ENCODE results near the gene MYEOV. TPM values are rescaled to one million over a fixed set of nuclear protein-coding genes. Genes with fewer than 3 reads are reported as not detected.

The MYEOV gene
- total and polyA plus RNA-seq, 2 experiments from 2014 or later = 0.14 TPM; not detected in 1

- Mint-ChIP-seq H3K27ac (no peak overlapping the region), H3K4me1 (no peaks in the 10 kb centered on the region), H3K4me3 (no peak overlapping the region), H3K36me3 (ENCODE audit: low read depth) (no peaks in the 10 kb centered on the region), H3K9me3 (no peaks in the 10 kb centered on the region), H3K27me3 (ENCODE audit: insufficient read depth, low read depth, poor library complexity) (peaks cover 1% of the 10 kb centered on the region)
- no peak overlapping the region for H3K4me3 ChIP-seq
- H3K27me3 ChIP-seq (ENCODE audit: insufficient read depth) = no peaks in the 10 kb centered on the region
- H3K36me3 ChIP-seq (ENCODE audit: insufficient read depth) = no peaks in the 10 kb centered on the region
- H3K79me2 ChIP-seq (replicated peaks; ENCODE audit: insufficient read depth) = no peaks in the 10 kb centered on the region
- H3K9me2 ChIP-seq (ENCODE audit: insufficient read depth) = peaks cover 8% of the 10 kb centered on the region; the same call in 1 of the 2 replicates
- ATAC-seq (no peak), DNase-seq (ENCODE audit: low spot score) (no peak)
- H4K20me1 ChIP-seq (replicated peaks; ENCODE audit: insufficient read depth) = no peaks in the 10 kb centered on the region
- no peak overlapping the region for H3K27ac ChIP-seq (ENCODE audit: low read depth)
- no peak for TF ChIP-seq CREB1 (CRISPR knock-in tag; IDR thresholded peaks at IDR 0.05; ENCODE audit: low read depth)
- no peak for TF ChIP-seq ETS1 (IDR thresholded peaks at IDR 0.05)
- TF ChIP-seq STAT1 (IDR thresholded peaks at IDR 0.05; ENCODE audit: unreplicated experiment) = no peak
- TF ChIP-seq ZNF331 (CRISPR knock-in tag; IDR thresholded peaks at IDR 0.05; ENCODE audit: low read depth) = no peak
- TF ChIP-seq EZH2phosphoT487 (IDR thresholded peaks at IDR 0.05; ENCODE audit: unreplicated experiment) = no peak
- no peak for TF ChIP-seq ZNF114 (CRISPR knock-in tag; IDR thresholded peaks at IDR 0.05)
- no peak overlapping the region for H3K4me2 ChIP-seq
- H3F3A ChIP-seq (replicated peaks; ENCODE audit: low read depth) = no peaks in the 10 kb centered on the region
- H2AFZ ChIP-seq = no peak overlapping the region
- no peaks in the 10 kb centered on the region for H3K4me1 ChIP-seq (ENCODE audit: insufficient read depth)
Measured at GRCh38 chr11:69273571-69273970, 20.4 kb upstream of the MYEOV start.

- Mint-ChIP-seq H3K4me3 (no peak overlapping the region), H3K36me3 (ENCODE audit: low read depth) (no peaks in the 10 kb centered on the region), H3K4me1 (no peaks in the 10 kb centered on the region), H3K27me3 (ENCODE audit: insufficient read depth, low read depth, poor library complexity) (peaks cover 1% of the 10 kb centered on the region), H3K9me3 (no peaks in the 10 kb centered on the region), H3K27ac (no peak overlapping the region)
- H3K27me3 ChIP-seq (ENCODE audit: insufficient read depth) = no peaks in the 10 kb centered on the region
- H3K4me3 ChIP-seq = no peak overlapping the region
- no peak overlapping the region for H3K27ac ChIP-seq (ENCODE audit: low read depth)
- H3K79me2 ChIP-seq (replicated peaks; ENCODE audit: insufficient read depth) = no peaks in the 10 kb centered on the region
- peaks cover 12% of the 10 kb centered on the region; the same call in 1 of the 2 replicates for H3K9me2 ChIP-seq (ENCODE audit: insufficient read depth)
- H3K4me2 ChIP-seq = no peak overlapping the region
- H2AFZ ChIP-seq = no peak overlapping the region
- no peak for ATAC-seq
- no peaks in the 10 kb centered on the region for H3K4me1 ChIP-seq (ENCODE audit: insufficient read depth)
- H4K20me1 ChIP-seq (replicated peaks; ENCODE audit: insufficient read depth) = no peaks in the 10 kb centered on the region
- H3F3A ChIP-seq (replicated peaks; ENCODE audit: low read depth) = no peaks in the 10 kb centered on the region
- no peaks in the 10 kb centered on the region for H3K36me3 ChIP-seq (ENCODE audit: insufficient read depth)
- DNase-seq (ENCODE audit: low spot score) = no peak
- TF ChIP-seq EZH2 (IDR thresholded peaks at IDR 0.05; ENCODE audit: low read depth, unreplicated experiment) = no peak
- no peak for TF ChIP-seq ZNF462 (CRISPR knock-in tag; IDR thresholded peaks at IDR 0.05)
- no peak for TF ChIP-seq POLR2AphosphoS5 (IDR thresholded peaks at IDR 0.05; ENCODE audit: low read depth)
- TF ChIP-seq ETS1 (IDR thresholded peaks at IDR 0.05) = no peak
- no peak for TF ChIP-seq STAT1 (IDR thresholded peaks at IDR 0.05; ENCODE audit: unreplicated experiment)
- no peak for TF ChIP-seq REST (IDR thresholded peaks at IDR 0.05; ENCODE audit: unreplicated experiment)
- TF ChIP-seq EZH2phosphoT487 (IDR thresholded peaks at IDR 0.05; ENCODE audit: unreplicated experiment) = no peak
Measured at GRCh38 chr11:69274531-69275016, 19.4 kb upstream of the MYEOV start.
